AG09309 (cell line): ENCODE results near the gene LRFN2.

Experiments used
- DNase-seq: peaks from one replicate; pipeline ENCODE4 v3.0.0-alpha.2; 2010; ENCODE audit warnings: low read depth
- H3K4me3 ChIP-seq: 2 replicates; pipeline ENCODE4 v1.5.1; 2011; ENCODE audit warnings: mild to moderate bottlenecking, low read depth, low read length, moderate library complexity; ENCODE audit not compliant: control insufficient read depth
- CTCF ChIP-seq: IDR thresholded peaks from 2 replicates; pipeline ENCODE4 v1.5.1; 2011; ENCODE audit warnings: mild to moderate bottlenecking, low read depth, low read length, inconsistent platforms; ENCODE audit not compliant: insufficient read depth, control insufficient read depth; ENCODE audit errors: missing control alignments

LRFN2 gene

DNA sequence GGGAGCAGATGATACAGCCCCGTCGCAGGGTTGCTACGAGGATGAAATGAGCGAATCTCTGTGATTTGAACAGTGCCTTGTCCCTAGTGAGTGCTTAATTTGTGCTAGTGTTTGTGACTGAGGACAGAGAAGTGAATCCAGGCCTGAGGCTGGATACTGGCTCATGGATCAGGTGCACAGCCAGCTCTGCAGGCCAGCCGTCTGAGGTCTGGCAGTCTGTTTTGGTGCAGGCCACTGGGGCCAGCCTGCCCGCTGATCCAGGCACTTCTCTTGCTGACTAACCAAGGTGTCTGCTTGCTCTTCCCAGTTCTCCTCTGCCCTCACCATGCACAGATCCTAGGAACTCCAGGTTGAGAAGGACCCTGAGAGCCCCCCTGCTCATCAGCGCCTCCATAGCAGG, 181.0 kb downstream of the LRFN2 start:
- no peak for DNase-seq

GRCh38 chr6:40400738-40401137, 186.4 kb downstream of the LRFN2 start:
- no peak overlapping the region for H3K4me3 ChIP-seq
- no peak for DNase-seq
- TF ChIP-seq CTCF, result no peak

More for the DNA sequence above, 181.0 kb downstream of the LRFN2 start:
- no peak for TF ChIP-seq CTCF
- no peak overlapping the region for H3K4me3 ChIP-seq

DNA sequence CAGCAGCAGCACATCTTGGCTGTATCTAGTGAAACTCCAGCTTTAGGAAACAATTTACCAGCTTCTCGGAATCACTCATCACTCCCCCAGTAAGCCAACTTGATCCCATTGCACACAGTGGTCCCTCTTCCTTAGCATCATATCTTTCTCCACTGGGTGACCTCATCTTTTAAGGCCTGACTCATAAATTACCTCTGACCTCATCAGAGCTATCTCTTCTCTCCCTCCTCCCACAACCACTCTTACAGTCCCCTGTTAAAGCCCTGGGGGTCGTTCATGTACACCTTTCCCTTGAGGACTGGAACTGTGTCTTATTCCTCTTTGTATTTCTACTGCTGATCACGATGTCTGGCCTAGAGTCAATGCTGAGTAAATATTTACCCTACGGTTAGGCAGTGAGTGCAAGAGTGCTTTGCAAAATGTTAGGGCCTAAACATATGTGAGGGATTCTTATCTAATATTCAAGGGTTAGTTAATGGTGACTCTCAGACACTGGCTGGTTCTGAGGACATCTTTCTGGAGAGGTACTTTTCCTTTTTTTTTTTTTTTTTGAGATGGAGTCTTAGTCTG, 187.2 kb downstream of the LRFN2 start:
- no peak for DNase-seq
- H3K4me3 ChIP-seq, result no peak overlapping the region
- no peak for TF ChIP-seq CTCF

DNA sequence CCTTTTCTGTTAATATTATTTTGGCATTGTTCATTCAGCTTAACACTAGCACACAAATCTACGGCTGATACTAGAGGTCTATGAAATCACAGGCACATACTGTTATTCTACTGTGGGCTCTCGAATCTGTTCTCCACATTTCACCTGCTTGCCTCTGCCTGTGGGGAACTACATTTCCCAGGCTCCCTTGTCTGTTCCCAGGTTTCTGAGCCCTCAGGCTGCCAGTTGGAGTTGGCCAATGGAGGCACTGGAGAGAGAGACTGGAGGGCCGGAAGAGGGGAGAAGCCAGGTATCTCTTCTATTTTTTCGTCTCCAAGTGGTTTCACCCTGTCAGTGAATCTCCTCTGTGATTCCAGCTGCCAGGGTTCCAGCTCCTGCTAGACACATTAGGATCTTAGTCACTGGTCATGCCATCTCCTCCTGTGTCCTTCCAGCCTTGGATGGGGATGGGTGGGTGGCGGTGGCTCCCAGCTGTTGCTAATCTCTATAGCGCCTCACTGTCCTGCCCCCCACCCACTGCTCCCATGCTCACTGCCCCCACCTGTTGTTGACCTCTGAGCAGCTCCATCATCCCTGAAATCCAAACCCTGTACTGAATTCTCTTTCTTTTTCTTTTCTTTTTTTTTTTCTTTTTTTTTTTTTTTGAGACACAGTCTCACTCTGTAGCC, 188.2 kb downstream of the LRFN2 start:
- no peak overlapping the region for H3K4me3 ChIP-seq
- TF ChIP-seq CTCF, result no peak
- no peak for DNase-seq

- no peak for TF ChIP-seq CTCF
- H3K4me3 ChIP-seq, result no peak overlapping the region
- no peak for DNase-seq
Measured at GRCh38 chr6:40398034-40398691, 189.0 kb downstream of the LRFN2 start.

DNA sequence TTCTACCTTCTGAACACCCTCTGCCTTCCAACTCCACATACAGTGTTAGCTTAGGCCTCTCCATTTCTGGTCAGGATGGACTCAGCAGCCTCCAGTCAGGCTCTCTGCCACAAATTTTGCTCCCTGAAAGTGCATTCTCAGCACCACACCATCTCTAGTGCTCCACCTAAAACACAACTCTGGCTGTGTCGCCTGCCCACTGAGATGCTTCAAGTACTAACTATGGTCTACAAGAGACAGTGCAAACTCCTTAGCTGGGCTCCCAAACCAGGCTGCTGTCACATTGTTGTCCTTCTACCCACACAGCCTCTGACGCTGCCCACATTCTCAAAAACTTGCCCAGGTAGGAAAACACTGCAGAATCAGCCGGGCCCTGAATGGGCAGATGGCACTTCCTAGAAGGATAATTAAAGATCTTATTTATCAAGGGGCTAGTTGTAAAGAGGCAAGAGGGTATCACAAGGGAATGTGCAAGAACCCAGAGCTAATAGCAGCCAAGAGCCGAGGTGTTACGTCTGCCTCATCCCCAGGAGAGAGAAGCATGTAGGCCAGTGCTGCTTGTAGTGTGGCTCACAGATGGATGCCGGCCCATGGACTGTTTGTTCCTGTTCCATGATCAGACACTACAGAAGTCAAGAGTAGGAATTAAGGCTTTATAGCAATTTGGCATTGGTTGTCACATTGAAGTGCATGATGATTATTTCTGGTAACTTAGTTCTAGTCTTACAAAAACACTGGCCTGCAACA, 189.7 kb downstream of the LRFN2 start:
- H3K4me3 ChIP-seq, result no peak overlapping the region
- TF ChIP-seq CTCF, result no peak
- DNase-seq, result no peak
